HG03196 (cell line): ENCODE measurements around the gene AP2A2.

Experiments used
- ATAC-seq: cut with Tn5 transposase; IDR thresholded peaks from one replicate; pipeline ENCODE4 v1.9.1; 2021; ENCODE audit not compliant: unreplicated experiment

The AP2A2 gene

GRCh38 chr11:898540-899190, 27.0 kb upstream of the AP2A2 start:
- no peak for ATAC-seq

GRCh38 chr11:899724-900123, 25.9 kb upstream of the AP2A2 start:
- ATAC-seq = no peak

GRCh38 chr11:900545-900944, 25.1 kb upstream of the AP2A2 start:
- ATAC-seq = no peak

- ATAC-seq = no peak
Measured at GRCh38 chr11:901452-902061, 24.1 kb upstream of the AP2A2 start.

- no peak for ATAC-seq
Measured at GRCh38 chr11:904380-904779, 21.3 kb upstream of the AP2A2 start.

GRCh38 chr11:905952-906351, 19.7 kb upstream of the AP2A2 start:
- no peak for ATAC-seq

GRCh38 chr11:907668-908067, 18.0 kb upstream of the AP2A2 start:
- ATAC-seq = no peak

GRCh38 chr11:908273-908672, 17.4 kb upstream of the AP2A2 start:
- ATAC-seq = no peak

- ATAC-seq = no peak
Measured at GRCh38 chr11:909406-909805, 16.3 kb upstream of the AP2A2 start.

GRCh38 chr11:910044-910588, 15.6 kb upstream of the AP2A2 start:
- ATAC-seq = peak; percentile 7

- peak; percentile 84 for ATAC-seq
Measured at GRCh38 chr11:910589-911030, 15.1 kb upstream of the AP2A2 start, which contains the start of gene CHID1. CHID1 (minus strand) TSS chr11:910810; CDS start chr11:904816, 5,994 bp downstream.

- peak; percentile 28 for ATAC-seq
Measured at GRCh38 chr11:911031-911889, 14.4 kb upstream of the AP2A2 start.

- ATAC-seq = no peak
Measured at GRCh38 chr11:911890-912219, 13.8 kb upstream of the AP2A2 start.

GRCh38 chr11:912266-912665, 13.4 kb upstream of the AP2A2 start:
- no peak for ATAC-seq

- no peak for ATAC-seq
Measured at GRCh38 chr11:913043-913442, 12.6 kb upstream of the AP2A2 start.

GRCh38 chr11:914204-914603, 11.5 kb upstream of the AP2A2 start:
- ATAC-seq = no peak

- ATAC-seq = no peak
Measured at GRCh38 chr11:914747-915501, 10.7 kb upstream of the AP2A2 start.

- ATAC-seq = no peak
Measured at GRCh38 chr11:917426-917825, 8.2 kb upstream of the AP2A2 start.

- ATAC-seq = no peak
Measured at GRCh38 chr11:921921-922678, 3.6 kb upstream of the AP2A2 start.

- no peak for ATAC-seq
Measured at GRCh38 chr11:923691-924405, 1.8 kb upstream of the AP2A2 start.
